GM23248 (cell line): ENCODE measurements around the gene DACH1. TPM values are rescaled to one million over a fixed set of nuclear protein-coding genes. Genes with fewer than 3 reads are reported as not detected.

Experiments used
- DNase-seq: peaks from one replicate; pipeline ENCODE4 v3.0.0-alpha.2; 2015
- H2AFZ ChIP-seq: fragments of 200-600 bp; sonication (generic); 2 replicates; pipeline ENCODE4 v1.6.1; 2016; ENCODE audit warnings: antibody characterized with exemption
- H3F3A ChIP-seq: fragments of 200-600 bp; sonication (generic); 2 replicates; pipeline ENCODE4 v1.6.1; 2016; ENCODE audit warnings: mild to moderate bottlenecking, antibody characterized with exemption, mixed run types; ENCODE audit not compliant: insufficient read depth
- H3K27ac ChIP-seq: fragments of 200-600 bp; sonication (generic); 2 replicates; pipeline ENCODE4 v1.5.1; 2016; ENCODE audit warnings: mild to moderate bottlenecking
- H3K27me3 ChIP-seq: fragments of 200-600 bp; sonication (generic); replicated peaks from 2 replicates; pipeline ENCODE4 v1.6.1; 2016; ENCODE audit warnings: mild to moderate bottlenecking; ENCODE audit not compliant: insufficient read depth
- H3K36me3 ChIP-seq: fragments of 200-600 bp; sonication (generic); 2 replicates; pipeline ENCODE4 v1.6.1; 2016; ENCODE audit warnings: low read depth, mild to moderate bottlenecking
- H3K4me1 ChIP-seq: fragments of 200-600 bp; sonication (generic); 2 replicates; pipeline ENCODE4 v1.6.1; 2016; ENCODE audit warnings: mild to moderate bottlenecking; ENCODE audit not compliant: insufficient read depth
- H3K4me2 ChIP-seq: fragments of 200-600 bp; sonication (generic); one replicate; pipeline ENCODE4 v1.6.1; 2016; ENCODE audit warnings: mild to moderate bottlenecking; ENCODE audit not compliant: unreplicated experiment
- H3K4me3 ChIP-seq: fragments of 200-600 bp; sonication (generic); 2 replicates; pipeline ENCODE4 v1.5.1; 2016; ENCODE audit warnings: mild to moderate bottlenecking
- H3K79me2 ChIP-seq: fragments of 200-600 bp; sonication (generic); 2 replicates; pipeline ENCODE4 v1.6.1; 2016; ENCODE audit warnings: mild to moderate bottlenecking; ENCODE audit not compliant: insufficient read depth
- H3K9ac ChIP-seq: fragments of 200-600 bp; sonication (generic); 2 replicates; pipeline ENCODE4 v1.6.1; 2016; ENCODE audit warnings: mild to moderate bottlenecking
- H3K9me2 ChIP-seq: fragments of 200-600 bp; sonication (generic); 2 replicates; pipeline ENCODE4 v1.6.1; 2016; ENCODE audit warnings: mixed run types, mild to moderate bottlenecking, moderate library complexity; ENCODE audit not compliant: insufficient read depth
- H3K9me3 ChIP-seq: fragments of 200-600 bp; sonication (generic); one replicate; pipeline ENCODE4 v1.6.1; 2017; ENCODE audit warnings: low read depth
- H4K20me1 ChIP-seq: fragments of 200-600 bp; sonication (generic); 2 replicates; pipeline ENCODE4 v1.6.0; 2016; ENCODE audit not compliant: insufficient read depth
- EZH2 ChIP-seq: fragments of 200-600 bp; sonication (generic); IDR thresholded peaks from 2 replicates; pipeline ENCODE4 v1.6.1; 2018; ENCODE audit warnings: antibody characterized with exemption, mild to moderate bottlenecking; ENCODE audit not compliant: insufficient read depth, poor library complexity, severe bottlenecking
- EZH2phosphoT487 ChIP-seq: fragments of 200-600 bp; sonication (generic); IDR thresholded peaks from 2 replicates; pipeline ENCODE4 v1.6.1; 2018; ENCODE audit warnings: antibody characterized with exemption, moderate library complexity, mild to moderate bottlenecking, low read depth; ENCODE audit not compliant: insufficient read depth
- WGBS, 2 experiments: methylation state at CpG; one replicate each; pipeline ENCODE4 v1.1.6; 2015 to 2017; ENCODE audit warnings: low lambda C conversion rate in 2 of 2, low coverage in 1 of 2; ENCODE audit errors: missing lambda C conversion rate in 2 of 2; 5-methylcytosine and 5-hydroxymethylcytosine counted together
- in situ Hi-C: fragments of 300-500 bp; cut with MboI; formaldehyde crosslinking; loops from 2 replicates; pipeline ENCODE4 v1.15.0; 2020
- polyA plus RNA-seq: library from polyadenylated mRNA; unstranded; fragments of >200 nt; fragmentation: Nextera tagmentation; extraction: Ambion mirVana; gene quantifications from 2 replicates; pipeline ENCODE4 v1.2.1, GENCODE V29; 2016
- total RNA-seq: library from RNA; depleted of rRNA; stranded (reverse); fragments of >200 nt; shearing (Covaris generic); gene quantifications from 2 replicates; pipeline ENCODE4 v1.2.3, GENCODE V29; 2014

Gene DACH1
- total and polyA plus RNA-seq, 2 experiments from 2014 or later, result not detected

DNA sequence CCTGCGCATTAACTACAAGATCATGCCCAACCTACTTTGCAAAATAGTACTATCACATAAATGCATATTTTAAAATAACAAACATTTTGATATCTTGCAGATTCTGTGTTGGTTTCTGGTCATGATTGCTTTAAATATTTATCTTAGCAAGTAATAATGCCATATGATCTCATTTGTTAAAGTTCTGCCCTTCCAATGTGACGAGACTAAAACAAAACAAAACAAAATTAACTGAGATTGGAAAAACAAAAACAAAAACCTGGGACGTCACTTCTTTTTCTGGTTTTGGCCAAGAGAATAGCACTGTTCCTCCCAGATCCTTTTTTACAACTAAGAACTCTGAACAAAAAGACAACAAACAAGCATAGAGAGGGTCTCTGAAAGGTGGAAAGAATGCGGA is 436.3 kb downstream of the DACH1 start:
- no peaks in the 10 kb centered on the region for H3F3A ChIP-seq
- no peak overlapping the region for H3K9ac ChIP-seq
- no peaks in the 10 kb centered on the region for H3K79me2 ChIP-seq
- 27 to 38% methylated on average over 4 of the region's 4 CpGs for WGBS, 2 experiments
- H3K4me1 ChIP-seq, result no peaks in the 10 kb centered on the region
- no peaks in the 10 kb centered on the region for H3K27me3 ChIP-seq
- H3K4me3 ChIP-seq, result no peak overlapping the region
- no peak overlapping the region for H3K27ac ChIP-seq
- H2AFZ ChIP-seq, result no peak overlapping the region
- DNase-seq, result no peak
- H4K20me1 ChIP-seq, result no peaks in the 10 kb centered on the region
- TF ChIP-seq EZH2 (no peak), EZH2phosphoT487 (no peak)
- H3K4me2 ChIP-seq, result no peak overlapping the region
- in situ Hi-C loops, result no loop called here
- no peaks in the 10 kb centered on the region for H3K36me3 ChIP-seq
- H3K9me2 ChIP-seq, result no peaks in the 10 kb centered on the region
- no peaks in the 10 kb centered on the region for H3K9me3 ChIP-seq

DNA sequence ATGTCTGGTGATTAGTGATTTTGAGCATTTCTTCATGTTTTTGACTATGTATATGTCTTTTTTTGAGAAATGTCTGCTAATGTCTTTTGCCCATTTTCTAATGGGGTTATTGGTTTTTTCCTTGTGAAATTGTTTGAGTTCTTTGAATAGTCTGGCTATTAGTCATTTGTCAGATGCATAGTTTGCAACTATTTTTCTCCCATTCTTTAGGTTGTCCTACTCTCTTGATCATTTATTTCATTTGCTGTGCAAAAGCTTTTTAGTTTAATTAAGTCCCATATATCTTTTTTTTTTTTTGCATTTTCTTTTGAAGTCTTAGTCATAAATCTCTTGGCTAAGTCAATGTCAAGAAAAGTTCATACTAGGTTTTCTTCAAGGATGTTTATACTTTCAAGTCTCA is 449.8 kb downstream of the DACH1 start:
- H2AFZ ChIP-seq, result no peak overlapping the region
- H3F3A ChIP-seq, result no peaks in the 10 kb centered on the region
- in situ Hi-C loops, result no loop called here
- no peaks in the 10 kb centered on the region for H3K9me2 ChIP-seq
- H3K4me3 ChIP-seq, result no peak overlapping the region
- no peaks in the 10 kb centered on the region for H4K20me1 ChIP-seq
- H3K79me2 ChIP-seq, result no peaks in the 10 kb centered on the region
- H3K9me3 ChIP-seq, result peaks cover 2% of the 10 kb centered on the region
- DNase-seq, result no peak
- no peaks in the 10 kb centered on the region for H3K4me1 ChIP-seq
- no peaks in the 10 kb centered on the region for H3K36me3 ChIP-seq
- TF ChIP-seq EZH2phosphoT487 (no peak), EZH2 (no peak)
- H3K27ac ChIP-seq, result no peak overlapping the region
- no peak overlapping the region for H3K4me2 ChIP-seq
- H3K27me3 ChIP-seq, result no peaks in the 10 kb centered on the region
- H3K9ac ChIP-seq, result no peak overlapping the region

DNA sequence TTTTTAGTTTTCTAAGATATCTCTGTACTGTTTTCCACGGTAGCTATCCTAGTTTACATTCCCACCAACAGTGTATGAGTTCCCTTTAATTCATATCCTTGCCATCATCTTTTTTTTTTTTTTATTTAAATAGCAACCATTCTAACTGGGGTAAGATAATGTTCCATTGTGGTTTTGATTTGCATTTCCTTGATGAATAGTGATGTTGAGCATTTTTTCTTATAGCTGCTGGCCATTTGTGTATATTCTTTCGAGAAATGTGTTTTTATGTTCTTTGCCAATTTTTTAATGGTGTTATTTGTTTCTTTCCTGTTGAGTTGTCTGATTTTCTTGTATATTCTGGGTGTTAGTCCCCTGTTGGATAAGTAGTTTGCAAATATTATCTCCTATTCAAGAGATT is 454.8 kb downstream of the DACH1 start:
- in situ Hi-C loops, result no loop called here
- H3K4me3 ChIP-seq, result no peak overlapping the region
- no peaks in the 10 kb centered on the region for H3K9me2 ChIP-seq
- no peak for DNase-seq
- no peaks in the 10 kb centered on the region for H3K79me2 ChIP-seq
- no peaks in the 10 kb centered on the region for H3F3A ChIP-seq
- H3K36me3 ChIP-seq, result no peaks in the 10 kb centered on the region
- H3K27me3 ChIP-seq, result no peaks in the 10 kb centered on the region
- no peaks in the 10 kb centered on the region for H4K20me1 ChIP-seq
- 2 to 10% methylated on average over 2 of the region's 2 CpGs for WGBS, 2 experiments
- H3K4me2 ChIP-seq, result no peak overlapping the region
- no peak overlapping the region for H3K9ac ChIP-seq
- no peak overlapping the region for H3K27ac ChIP-seq
- H3K4me1 ChIP-seq, result no peaks in the 10 kb centered on the region
- TF ChIP-seq EZH2, result no peak
- no peak for TF ChIP-seq EZH2phosphoT487
- H3K9me3 ChIP-seq, result no peaks in the 10 kb centered on the region
- no peak overlapping the region for H2AFZ ChIP-seq

DNA sequence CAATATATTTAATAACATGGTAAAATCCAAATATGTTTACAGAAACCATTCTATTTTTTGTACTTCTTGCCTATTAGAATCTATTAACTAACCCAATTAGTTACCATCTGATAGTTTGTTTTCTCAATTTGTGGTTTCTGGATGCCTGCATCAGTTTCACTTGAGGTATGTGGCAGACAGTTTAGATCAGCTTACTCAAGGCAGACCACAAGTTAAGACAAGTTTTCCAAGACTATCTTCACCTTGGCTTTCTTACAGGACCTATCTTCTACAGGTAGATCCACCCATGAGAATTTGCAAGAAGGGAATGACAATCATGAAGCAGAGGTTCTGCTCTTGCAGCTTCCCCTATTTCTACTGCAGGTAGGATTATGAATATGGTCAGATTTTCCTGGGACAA is 458.6 kb downstream of the DACH1 start:
- H2AFZ ChIP-seq, result no peak overlapping the region
- H3K4me1 ChIP-seq, result no peaks in the 10 kb centered on the region
- no peaks in the 10 kb centered on the region for H4K20me1 ChIP-seq
- H3K4me3 ChIP-seq, result no peak overlapping the region
- in situ Hi-C loops, result no loop called here
- H3K9me2 ChIP-seq, result no peaks in the 10 kb centered on the region
- H3K27ac ChIP-seq, result no peak overlapping the region
- H3K27me3 ChIP-seq, result no peaks in the 10 kb centered on the region
- no peak for DNase-seq
- TF ChIP-seq EZH2phosphoT487, result no peak
- no peak for TF ChIP-seq EZH2
- no peaks in the 10 kb centered on the region for H3F3A ChIP-seq
- no peaks in the 10 kb centered on the region for H3K36me3 ChIP-seq
- no peaks in the 10 kb centered on the region for H3K79me2 ChIP-seq
- H3K9me3 ChIP-seq, result no peaks in the 10 kb centered on the region
- H3K4me2 ChIP-seq, result no peak overlapping the region
- no peak overlapping the region for H3K9ac ChIP-seq

DNA sequence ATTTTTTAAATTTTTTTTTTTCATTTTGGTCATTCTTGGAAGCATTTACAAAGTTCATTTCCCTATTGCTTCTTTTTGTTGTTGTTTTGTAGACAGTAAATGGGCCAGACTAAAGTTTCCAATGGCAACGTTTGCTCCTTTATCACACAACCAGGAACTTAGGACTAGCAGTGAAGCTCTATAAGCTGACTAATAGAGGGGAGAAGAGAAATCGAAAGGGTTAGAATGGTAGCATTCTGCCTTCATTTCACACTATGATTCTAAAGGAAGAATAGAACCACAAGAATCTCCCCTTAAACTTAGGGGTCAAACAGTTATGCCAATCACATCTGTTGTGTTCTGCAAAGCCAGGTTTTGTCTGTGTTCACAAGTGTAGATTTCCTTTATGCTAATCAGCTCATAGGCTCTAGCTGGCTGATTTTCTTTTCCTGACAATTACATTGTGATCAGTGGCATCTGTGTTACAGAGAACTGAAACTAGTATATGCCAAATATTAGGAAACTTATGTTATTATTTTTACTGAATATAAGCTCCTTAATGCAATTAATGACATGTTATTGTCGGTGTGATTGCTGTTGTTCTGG is 467.3 kb downstream of the DACH1 start:
- no peak overlapping the region for H3K4me3 ChIP-seq
- no peak overlapping the region for H2AFZ ChIP-seq
- in situ Hi-C loops, result no loop called here
- 11 to 20% methylated on average over 3 of the region's 3 CpGs for WGBS, 2 experiments
- TF ChIP-seq EZH2 (no peak), EZH2phosphoT487 (no peak)
- H3K79me2 ChIP-seq, result no peaks in the 10 kb centered on the region
- no peak overlapping the region for H3K9ac ChIP-seq
- no peaks in the 10 kb centered on the region for H3K36me3 ChIP-seq
- H3F3A ChIP-seq, result no peaks in the 10 kb centered on the region
- no peak for DNase-seq
- no peaks in the 10 kb centered on the region for H3K4me1 ChIP-seq
- H3K4me2 ChIP-seq, result no peak overlapping the region
- no peaks in the 10 kb centered on the region for H4K20me1 ChIP-seq
- H3K9me2 ChIP-seq, result no peaks in the 10 kb centered on the region
- no peaks in the 10 kb centered on the region for H3K9me3 ChIP-seq
- no peak overlapping the region for H3K27ac ChIP-seq
- no peaks in the 10 kb centered on the region for H3K27me3 ChIP-seq
